ENCODE measurements around the gene COL25A1.

COL25A1 gene

GRCh38 chr4:109134921-109135320, 167.5 kb downstream of the COL25A1 start:
- TF ChIP-seq CTCF (conservative IDR thresholded peaks at IDR 0.05; ENCODE audit: low read depth, low read length) = no peak
- no peak for DNase-seq (ENCODE audit: low read depth)
- H3K4me3 ChIP-seq (ENCODE audit: low read length) = no peak overlapping the region

DNA sequence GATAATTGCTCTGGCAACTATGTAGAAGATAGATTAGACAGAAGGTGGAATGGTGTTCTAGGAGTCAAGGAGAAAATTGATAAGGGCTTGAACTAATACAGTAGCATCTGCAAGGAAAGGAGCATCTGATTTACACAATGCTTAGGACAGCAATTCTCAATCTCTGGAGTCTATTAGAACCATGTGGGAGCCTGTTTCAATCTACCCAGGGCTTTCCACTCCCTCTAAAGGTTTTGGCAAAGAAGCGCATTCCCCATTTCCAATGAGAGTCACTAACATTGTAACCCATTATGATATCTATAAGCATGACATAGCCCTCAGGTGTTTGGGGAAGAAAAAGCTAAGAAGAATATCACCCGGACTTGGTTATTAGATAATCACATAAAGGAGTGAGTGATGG, 168.2 kb downstream of the COL25A1 start:
- no peak for DNase-seq (ENCODE audit: low read depth)
- no peak overlapping the region for H3K4me3 ChIP-seq (ENCODE audit: low read length)
- TF ChIP-seq CTCF (conservative IDR thresholded peaks at IDR 0.05; ENCODE audit: low read depth, low read length) = no peak

DNA sequence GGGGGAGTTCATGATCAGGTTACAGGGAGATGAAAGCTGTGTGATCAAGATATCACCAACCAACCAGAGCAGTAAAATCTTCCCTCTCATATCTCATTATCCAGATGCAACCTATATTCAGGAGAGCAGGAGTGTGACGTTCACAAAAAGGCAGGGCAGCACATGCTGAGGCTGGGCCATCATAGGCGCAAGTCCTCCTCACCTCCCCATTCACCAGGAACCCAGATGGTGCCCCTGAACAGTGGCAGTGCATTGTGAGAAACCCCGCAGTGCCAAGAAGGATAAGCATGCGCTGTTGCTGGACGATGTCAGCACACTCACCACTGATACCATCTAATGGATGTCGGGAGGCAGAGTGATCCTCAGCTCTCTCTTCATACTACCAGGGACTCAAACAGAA, 170.9 kb downstream of the COL25A1 start:
- no peak for TF ChIP-seq CTCF (conservative IDR thresholded peaks at IDR 0.05; ENCODE audit: low read depth, low read length)
- H3K4me3 ChIP-seq (ENCODE audit: low read length) = no peak overlapping the region
- DNase-seq (ENCODE audit: low read depth) = no peak

DNA sequence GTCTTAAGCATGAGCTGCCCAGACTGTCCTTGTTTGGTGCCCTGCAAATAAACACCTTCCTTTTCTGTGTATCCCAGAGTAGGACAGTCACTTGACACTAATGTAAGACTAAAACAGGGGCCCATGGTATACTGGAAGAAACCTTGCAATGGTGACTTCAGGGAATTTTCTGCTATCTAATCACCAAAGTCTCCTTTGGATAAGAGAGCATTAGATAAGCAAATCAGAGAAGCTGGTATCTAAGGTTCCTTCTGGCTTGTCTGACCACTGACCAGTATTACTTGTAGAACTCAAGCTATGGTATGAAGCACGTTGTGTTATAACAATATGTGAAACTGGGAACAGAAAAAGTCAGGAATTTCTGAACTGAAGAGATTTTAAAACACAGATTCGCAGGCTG, 173.9 kb downstream of the COL25A1 start:
- TF ChIP-seq CTCF (conservative IDR thresholded peaks at IDR 0.05; ENCODE audit: low read depth, low read length) = no peak
- no peak for DNase-seq (ENCODE audit: low read depth)
- no peak overlapping the region for H3K4me3 ChIP-seq (ENCODE audit: low read length)

- no peak overlapping the region for H3K4me3 ChIP-seq (ENCODE audit: low read length)
- TF ChIP-seq CTCF (conservative IDR thresholded peaks at IDR 0.05; ENCODE audit: low read depth, low read length) = no peak
- DNase-seq (ENCODE audit: low read depth) = no peak
These were observed 174.6 kb downstream of the COL25A1 start for GRCh38 chr4:109127866-109128265.

DNA sequence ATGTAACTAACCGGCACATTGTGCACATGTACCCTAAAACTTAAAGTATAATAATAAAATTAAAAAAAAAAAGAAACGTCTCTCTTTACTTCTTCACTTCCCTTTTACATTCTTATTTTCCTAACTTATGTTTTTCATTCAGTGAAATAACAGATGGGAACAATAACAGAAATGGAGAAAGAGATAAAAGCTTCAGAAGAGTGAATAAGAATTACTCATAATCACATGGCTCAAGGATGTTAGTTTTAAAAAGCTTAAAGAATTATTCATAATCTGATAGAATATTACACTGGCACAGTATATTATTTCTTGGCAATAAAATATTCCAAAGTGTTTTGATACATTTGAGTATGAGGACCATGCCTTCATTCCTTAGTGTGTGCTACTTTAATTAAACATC, 175.6 kb downstream of the COL25A1 start:
- H3K4me3 ChIP-seq (ENCODE audit: low read length) = no peak overlapping the region
- no peak for DNase-seq (ENCODE audit: low read depth)
- TF ChIP-seq CTCF (conservative IDR thresholded peaks at IDR 0.05; ENCODE audit: low read depth, low read length) = no peak

DNA sequence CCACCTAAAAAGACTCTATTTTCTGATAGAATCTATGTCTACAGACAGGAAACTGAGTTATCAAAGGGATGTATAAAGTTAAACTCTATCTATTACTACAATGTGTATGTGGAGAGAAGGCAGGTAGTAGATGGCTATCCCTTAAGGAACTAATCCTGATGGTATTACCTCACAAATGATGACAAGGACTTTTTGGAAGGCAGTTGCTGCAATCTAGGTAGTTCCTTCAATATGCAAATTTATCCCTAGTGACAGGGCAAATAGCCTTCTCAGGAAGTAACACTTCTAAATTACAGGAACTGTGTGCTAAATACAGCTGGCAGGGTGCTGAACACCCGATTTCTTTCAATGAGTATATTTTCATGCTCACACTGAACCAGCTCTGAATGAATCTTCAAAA, 177.4 kb downstream of the COL25A1 start:
- no peak for TF ChIP-seq CTCF (conservative IDR thresholded peaks at IDR 0.05; ENCODE audit: low read depth, low read length)
- no peak for DNase-seq (ENCODE audit: low read depth)
- no peak overlapping the region for H3K4me3 ChIP-seq (ENCODE audit: low read length)
